HepG2 (cell line): Measurements from ENCODE around the gene CCSER1.

Experiments used
- ARID2 ChIP-seq: sonication (generic); formaldehyde crosslinking; IDR thresholded peaks from 2 replicates; pipeline ENCODE4 v1.8.1; 2022; ENCODE audit warnings: mild to moderate bottlenecking, missing genetic modification reagents, borderline replicate concordance
- EHMT2 ChIP-seq: fragments of 200-600 bp; sonication (generic); IDR thresholded peaks from 2 replicates; pipeline ENCODE4 v1.7.0; 2017; ENCODE audit warnings: antibody characterized with exemption, low read depth, low read length, borderline replicate concordance
- HOXA7 ChIP-seq: sonication (generic); formaldehyde crosslinking; IDR thresholded peaks from 2 replicates; pipeline ENCODE4 v1.8.1; 2022; ENCODE audit warnings: mild to moderate bottlenecking, missing genetic modification reagents, moderate library complexity
- SUZ12 ChIP-seq: fragments of 150-350 bp; IDR thresholded peaks from 2 replicates; pipeline ENCODE4 v1.6.1; 2014; ENCODE audit warnings: low read depth, low read length
- TF ChIP-seq, protein P1 (sequence below): sonication (generic); formaldehyde crosslinking; IDR thresholded peaks from 2 replicates; pipeline ENCODE4 v1.5.0; 2020; ENCODE audit warnings: mild to moderate bottlenecking, missing genetic modification reagents, moderate library complexity
- TF ChIP-seq, protein P2 (sequence below): IDR thresholded peaks from 2 replicates; pipeline ENCODE4 v1.6.1; 2012; ENCODE audit warnings: inconsistent platforms

DNA sequence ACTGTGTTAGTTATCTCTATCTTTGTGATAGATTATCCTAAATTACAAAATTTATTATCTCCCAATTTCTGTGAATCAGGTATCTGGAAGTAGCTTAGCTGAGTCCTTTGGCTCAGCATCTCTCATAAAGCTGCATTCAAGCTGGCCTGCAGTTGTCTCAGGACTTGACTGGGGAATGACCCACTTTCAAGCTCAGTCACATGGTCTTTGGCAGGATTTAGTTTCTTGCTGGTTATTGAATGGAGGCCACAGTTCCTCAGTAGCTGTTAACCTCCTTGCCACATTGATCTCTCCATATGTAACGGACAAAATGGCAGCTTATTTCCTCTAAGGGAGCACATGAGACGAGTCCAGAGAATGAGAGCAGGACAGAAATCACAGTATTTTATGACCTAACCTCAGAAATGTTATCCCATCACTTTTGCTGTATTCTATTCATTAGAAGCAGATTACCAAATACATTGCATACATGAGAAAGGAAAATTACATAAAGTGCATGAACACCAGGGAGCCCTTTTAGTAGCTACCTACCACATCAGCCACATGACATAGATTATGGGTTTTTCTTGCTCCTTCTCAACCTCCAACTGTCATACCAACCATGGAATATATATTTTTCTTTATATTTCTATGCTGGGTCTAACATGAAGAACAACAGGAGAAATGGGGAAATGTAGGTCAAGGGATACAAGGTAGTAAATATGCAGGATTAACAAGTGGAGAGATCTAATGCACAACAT lies 730.1 kb downstream of the CCSER1 start:
- no peak for TF ChIP-seq HOXA7
- TF ChIP-seq SUZ12, result no peak
- no peak for TF ChIP-seq ARID2
- TF ChIP-seq EHMT2, result no peak
- TF ChIP-seq, protein P1, sequence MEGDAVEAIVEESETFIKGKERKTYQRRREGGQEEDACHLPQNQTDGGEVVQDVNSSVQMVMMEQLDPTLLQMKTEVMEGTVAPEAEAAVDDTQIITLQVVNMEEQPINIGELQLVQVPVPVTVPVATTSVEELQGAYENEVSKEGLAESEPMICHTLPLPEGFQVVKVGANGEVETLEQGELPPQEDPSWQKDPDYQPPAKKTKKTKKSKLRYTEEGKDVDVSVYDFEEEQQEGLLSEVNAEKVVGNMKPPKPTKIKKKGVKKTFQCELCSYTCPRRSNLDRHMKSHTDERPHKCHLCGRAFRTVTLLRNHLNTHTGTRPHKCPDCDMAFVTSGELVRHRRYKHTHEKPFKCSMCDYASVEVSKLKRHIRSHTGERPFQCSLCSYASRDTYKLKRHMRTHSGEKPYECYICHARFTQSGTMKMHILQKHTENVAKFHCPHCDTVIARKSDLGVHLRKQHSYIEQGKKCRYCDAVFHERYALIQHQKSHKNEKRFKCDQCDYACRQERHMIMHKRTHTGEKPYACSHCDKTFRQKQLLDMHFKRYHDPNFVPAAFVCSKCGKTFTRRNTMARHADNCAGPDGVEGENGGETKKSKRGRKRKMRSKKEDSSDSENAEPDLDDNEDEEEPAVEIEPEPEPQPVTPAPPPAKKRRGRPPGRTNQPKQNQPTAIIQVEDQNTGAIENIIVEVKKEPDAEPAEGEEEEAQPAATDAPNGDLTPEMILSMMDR (CRISPR knock-in tag), result no peak
- TF ChIP-seq, protein P2, sequence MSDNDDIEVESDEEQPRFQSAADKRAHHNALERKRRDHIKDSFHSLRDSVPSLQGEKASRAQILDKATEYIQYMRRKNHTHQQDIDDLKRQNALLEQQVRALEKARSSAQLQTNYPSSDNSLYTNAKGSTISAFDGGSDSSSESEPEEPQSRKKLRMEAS, result no peak
